Activated CD4-positive, alpha-beta T cell treated with anti-CD3 and anti-CD28 coated beads, Interleukin-2, amount 10 ng/mL, durations not matched to agents 24 days and 14 days (primary cell): Measurements from ENCODE around the gene C17orf107. TPM values are rescaled to one million over a fixed set of nuclear protein-coding genes. Genes with fewer than 3 reads are reported as not detected.

ENCODE experiments used
- DNase-seq: peaks from one replicate; pipeline ENCODE4 v3.0.0; 2022
- H3K27ac Mint-ChIP-seq: one replicate; pipeline ENCODE4 v1.8.0; 2022; ENCODE audit warnings: mild to moderate bottlenecking, mixed read lengths
- H3K27me3 Mint-ChIP-seq: one replicate; pipeline ENCODE4 v1.8.0; 2022; ENCODE audit warnings: mixed read lengths
- H3K36me3 Mint-ChIP-seq: one replicate; pipeline ENCODE4 v1.8.0; 2022; ENCODE audit warnings: low read depth, mild to moderate bottlenecking, mixed read lengths
- H3K4me1 Mint-ChIP-seq: one replicate; pipeline ENCODE4 v1.8.0; 2021; ENCODE audit warnings: mixed read lengths
- H3K4me3 Mint-ChIP-seq: one replicate; pipeline ENCODE4 v1.8.0; 2022; ENCODE audit warnings: mild to moderate bottlenecking, moderate library complexity, mixed read lengths
- H3K9me3 Mint-ChIP-seq: one replicate; pipeline ENCODE4 v1.8.0; 2021; ENCODE audit warnings: mixed read lengths
- intact Hi-C: fragments of 100-400 bp; cut with micrococcal nuclease; formaldehyde crosslinking; loops from one replicate; pipeline ENCODE4 v1.15.1; 2023
- total RNA-seq: library from RNA; stranded (reverse); gene quantifications from 2 replicates; pipeline ENCODE4 v1.2.3, GENCODE V29; 2022

C17orf107 gene
- total RNA-seq, 1 donor from 2014 or later: 1.7 TPM

GRCh38 chr17:4947411-4948165, 48.3 kb downstream of the C17orf107 start:
- no peaks in the 10 kb centered on the region for H3K27me3 Mint-ChIP-seq
- peak; percentile 93 for DNase-seq
- peaks cover 49% of the 10 kb centered on the region for H3K36me3 Mint-ChIP-seq
- H3K27ac Mint-ChIP-seq: peak overlapping the region; percentile 99
- peak overlapping the region; percentile 95 for H3K4me3 Mint-ChIP-seq
- intact Hi-C loops: loop anchor here (1.0 to 10.0 kb wide), 5 partner anchors 7 to 583 kb away; partner anchors contain the start of genes CAMTA2, INCA1, KIF1C and RNF167
- H3K4me1 Mint-ChIP-seq: peaks cover 53% of the 10 kb centered on the region
- H3K9me3 Mint-ChIP-seq: no peaks in the 10 kb centered on the region

GRCh38 chr17:4948166-4948930, 49.0 kb downstream of the C17orf107 start, which contains the start of gene PFN1:
Gene PFN1, minus strand, starts transcription at chr17:4948530. Its CDS starts 136 bp downstream, at chr17:4948394.
- Mint-ChIP-seq H3K4me3 (peak within 1 kb of the TSS; percentile 95), H3K27ac (peak within 1 kb of the TSS; percentile 99)

GRCh38 chr17:4948931-4949320, 49.6 kb downstream of the C17orf107 start:
- H3K36me3 Mint-ChIP-seq: peaks cover 40% of the 10 kb centered on the region
- no peaks in the 10 kb centered on the region for H3K27me3 Mint-ChIP-seq
- H3K27ac Mint-ChIP-seq: peak overlapping the region; percentile 99
- peaks cover 44% of the 10 kb centered on the region for H3K4me1 Mint-ChIP-seq
- no peaks in the 10 kb centered on the region for H3K9me3 Mint-ChIP-seq
- DNase-seq: peak; percentile 94
- peak overlapping the region; percentile 95 for H3K4me3 Mint-ChIP-seq
- intact Hi-C loops: loop anchor here (1.0 to 10.0 kb wide), 5 partner anchors 9 to 584 kb away; partner anchors contain the start of genes CAMTA2, INCA1, KIF1C and RNF167

More at GRCh38 chr17:4948166-4948930, 49.0 kb downstream of the C17orf107 start, which contains the start of gene PFN1:
- intact Hi-C loops: loop anchor here (1.0 to 10.0 kb wide), 5 partner anchors 8 to 584 kb away; partner anchors contain the start of genes CAMTA2, INCA1, KIF1C and RNF167
- Mint-ChIP-seq H3K9me3 (no peaks in the 10 kb centered on the region), H3K27me3 (no peaks in the 10 kb centered on the region), H3K4me1 (peaks cover 46% of the 10 kb centered on the region), H3K36me3 (peaks cover 42% of the 10 kb centered on the region)
- peak; percentile 95 for DNase-seq

- H3K36me3 Mint-ChIP-seq: peaks cover 36% of the 10 kb centered on the region
- DNase-seq: peak; percentile 93
- intact Hi-C loops: loop anchor here (2.0 to 10.0 kb wide), 3 partner anchors 38 to 585 kb away; partner anchors contain the start of genes CAMTA2, INCA1, KIF1C and UBE2G1
- H3K27me3 Mint-ChIP-seq: no peaks in the 10 kb centered on the region
- H3K4me1 Mint-ChIP-seq: peaks cover 40% of the 10 kb centered on the region
- H3K27ac Mint-ChIP-seq: peak overlapping the region; percentile 99
- H3K9me3 Mint-ChIP-seq: no peaks in the 10 kb centered on the region
- peak overlapping the region; percentile 95 for H3K4me3 Mint-ChIP-seq
These were observed 50.2 kb downstream of the C17orf107 start for GRCh38 chr17:4949321-4950074.

GRCh38 chr17:4950075-4950745, 50.9 kb downstream of the C17orf107 start:
- no peaks in the 10 kb centered on the region for H3K27me3 Mint-ChIP-seq
- H3K4me1 Mint-ChIP-seq: peaks cover 32% of the 10 kb centered on the region
- peaks cover 29% of the 10 kb centered on the region for H3K36me3 Mint-ChIP-seq
- intact Hi-C loops: no loop called here
- no peak for DNase-seq
- H3K4me3 Mint-ChIP-seq: peak overlapping the region; percentile 95
- peak overlapping the region; percentile 95 for H3K27ac Mint-ChIP-seq
- no peaks in the 10 kb centered on the region for H3K9me3 Mint-ChIP-seq

- Mint-ChIP-seq H3K36me3 (peaks cover 24% of the 10 kb centered on the region), H3K27me3 (no peaks in the 10 kb centered on the region), H3K27ac (peak within 1 kb of the TSS; percentile 95), H3K4me1 (peaks cover 27% of the 10 kb centered on the region), H3K4me3 (peak within 1 kb of the TSS; percentile 95), H3K9me3 (no peaks in the 10 kb centered on the region)
- no peak for DNase-seq
- intact Hi-C loops: no loop called here
These were observed 51.4 kb downstream of the C17orf107 start, which contains the start of gene ENO3 for GRCh38 chr17:4950746-4951204. Gene ENO3, plus strand, starts transcription at chr17:4951119. Its CDS starts 711 bp downstream, at chr17:4951830.

- H3K9me3 Mint-ChIP-seq: no peaks in the 10 kb centered on the region
- no peaks in the 10 kb centered on the region for H3K27me3 Mint-ChIP-seq
- peaks cover 22% of the 10 kb centered on the region for H3K36me3 Mint-ChIP-seq
- intact Hi-C loops: no loop called here
- peaks cover 26% of the 10 kb centered on the region for H3K4me1 Mint-ChIP-seq
- H3K4me3 Mint-ChIP-seq: peak overlapping the region; percentile 95
- H3K27ac Mint-ChIP-seq: peak overlapping the region; percentile 95
- no peak for DNase-seq
These were observed 52.1 kb downstream of the C17orf107 start for GRCh38 chr17:4951486-4951885.

Other genes with a start within 250 kb of the C17orf107 start
- gene PELP1, start 195.4 kb upstream of the C17orf107 start, total RNA-seq: 140 and 141 TPM in 2 replicates
- gene ARRB2, start 188.9 kb upstream of the C17orf107 start, total RNA-seq: 189 and 193 TPM in 2 replicates
- 19.1 and 20.4 TPM in 2 replicates for gene MED11, start 168.1 kb upstream of the C17orf107 start, total RNA-seq
- gene ZMYND15, start 159.7 kb upstream of the C17orf107 start, total RNA-seq: not detected in 2 replicates
- 1.8 and 2.5 TPM in 2 replicates for gene CXCL16, start 159.6 kb upstream of the C17orf107 start, total RNA-seq
- gene TM4SF5, start 127.7 kb upstream of the C17orf107 start, total RNA-seq: not detected in 2 replicates
- gene VMO1, start 113.2 kb upstream of the C17orf107 start, total RNA-seq: not detected in 2 replicates
- not detected in 2 replicates for gene GLTPD2, start 110.6 kb upstream of the C17orf107 start, total RNA-seq
- gene PSMB6, start 103.4 kb upstream of the C17orf107 start, total RNA-seq: 208 and 209 TPM in 2 replicates
- 14.5 and 16.1 TPM in 2 replicates for gene PLD2, start 92.4 kb upstream of the C17orf107 start, total RNA-seq
- 56.1 and 59.7 TPM in 2 replicates for gene MINK1, start 66.2 kb upstream of the C17orf107 start, total RNA-seq
- 0.42 and 0.64 TPM in 2 replicates for gene CHRNE, start 3.6 kb downstream of the C17orf107 start, total RNA-seq
- gene GP1BA, start 32.7 kb downstream of the C17orf107 start, total RNA-seq: not detected in 2 replicates
- gene SLC25A11, start 40.5 kb downstream of the C17orf107 start, total RNA-seq: 104 and 106 TPM in 2 replicates
- 119 and 125 TPM in 2 replicates for gene RNF167, start 40.7 kb downstream of the C17orf107 start, total RNA-seq
- 1,471 and 1,473 TPM in 2 replicates for gene PFN1, start 49.0 kb downstream of the C17orf107 start, total RNA-seq
- gene ENO3, start 51.6 kb downstream of the C17orf107 start, total RNA-seq: 45.3 and 51.0 TPM in 2 replicates
- gene SPAG7, start 68.3 kb downstream of the C17orf107 start, total RNA-seq: 58.7 and 62.3 TPM in 2 replicates
- 87.7 and 89.7 TPM in 2 replicates for gene CAMTA2, start 88.1 kb downstream of the C17orf107 start, total RNA-seq
- gene INCA1, start 98.0 kb downstream of the C17orf107 start, total RNA-seq: 0.56 and 0.69 TPM in 2 replicates
- 62.3 TPM in 2 replicates for gene KIF1C, start 98.4 kb downstream of the C17orf107 start, total RNA-seq
- 0.14 TPM in 2 replicates for gene SLC52A1, start 135.9 kb downstream of the C17orf107 start, total RNA-seq
- 1.9 and 2.6 TPM in 2 replicates for gene ZFP3, start 178.9 kb downstream of the C17orf107 start, total RNA-seq
- 17.4 and 19.8 TPM in 2 replicates for gene ZNF232, start 212.3 kb downstream of the C17orf107 start, total RNA-seq
- gene USP6, start 216.5 kb downstream of the C17orf107 start, total RNA-seq: 0.02 TPM in 2 replicates